ENCODE data around the gene DISC1.

GRCh38 chr1:231604276-231604621 is 22.3 kb upstream of the DISC1 start:
- TF ChIP-seq ARNT (IDR thresholded peaks at IDR 0.05) = no peak
- TF ChIP-seq NFRKB (IDR thresholded peaks at IDR 0.05) = no peak
- TF ChIP-seq SP1 (IDR thresholded peaks at IDR 0.05) = no peak
- no peak for TF ChIP-seq ZNF384 (IDR thresholded peaks at IDR 0.05)
- no peak for TF ChIP-seq BHLHE40 (IDR thresholded peaks at IDR 0.05; ENCODE audit: borderline replicate concordance)
